Measurements from ENCODE around the gene LYZL2.

GRCh38 chr10:30637881-30638467 is 8.4 kb upstream of the LYZL2 start:
- no peak for TF ChIP-seq CTCF (IDR thresholded peaks at IDR 0.05)
- no peak for TF ChIP-seq POLR2A (IDR thresholded peaks at IDR 0.05)

Measured in esophagus squamous epithelium (tissue), 4 donors.